Activated CD4-positive, alpha-beta memory T cell treated with anti-CD3 and anti-CD28 coated beads, Interleukin-2, amount 10 ng/mL, durations not matched to agents 7 days and 5 days (primary cell): ENCODE results near the gene NOS1AP. TPM values are rescaled to one million over a fixed set of nuclear protein-coding genes. Genes with fewer than 3 reads are reported as not detected.

Source experiments
- CTCF ChIA-PET: fragments of 350-600 bp; sonication (Branson Sonifier 250); formaldehyde crosslinking; loops from one replicate; lab custom pipeline; 2021; ENCODE audit warnings: antibody characterized with exemption, inconsistent platforms; lab: Charles Lee
- POLR2A ChIA-PET: fragments of 350-600 bp; sonication (Branson Sonifier 250); formaldehyde crosslinking; loops from one replicate; lab custom pipeline; 2021; ENCODE audit warnings: antibody characterized with exemption; lab: Charles Lee
- DNase-seq: peaks from one replicate; pipeline ENCODE4 v3.0.0-alpha.2; 2020
- H3K27ac Mint-ChIP-seq: one replicate; pipeline ENCODE4 v1.8.0; 2021; ENCODE audit warnings: mild to moderate bottlenecking, mixed read lengths
- H3K27me3 Mint-ChIP-seq: one replicate; pipeline ENCODE4 v1.8.0; 2021; ENCODE audit warnings: mixed read lengths
- H3K36me3 Mint-ChIP-seq: one replicate; pipeline ENCODE4 v1.8.0; 2021; ENCODE audit warnings: low read depth, mixed read lengths
- H3K4me1 Mint-ChIP-seq: one replicate; pipeline ENCODE4 v1.8.0; 2021; ENCODE audit warnings: mixed read lengths
- H3K4me3 Mint-ChIP-seq: one replicate; pipeline ENCODE4 v1.8.0; 2021; ENCODE audit warnings: mild to moderate bottlenecking, mixed read lengths
- H3K9me3 Mint-ChIP-seq: one replicate; pipeline ENCODE4 v1.8.0; 2021; ENCODE audit warnings: mixed read lengths
- total RNA-seq, 2 experiments: library from RNA; stranded (reverse); gene quantifications; one replicate each; pipeline ENCODE4 v1.2.3, GENCODE V29; 2021

Gene NOS1AP
- total RNA-seq, 2 experiments from 2014 or later, result 0.08 TPM; not detected in 1

- Mint-ChIP-seq H3K4me1 (no peaks in the 10 kb centered on the region), H3K9me3 (no peaks in the 10 kb centered on the region), H3K27ac (no peak overlapping the region), H3K27me3 (peaks cover 24% of the 10 kb centered on the region), H3K36me3 (no peaks in the 10 kb centered on the region), H3K4me3 (no peak overlapping the region)
- DNase-seq, result no peak
- ChIA-PET POLR2A (no interaction called here), CTCF (no interaction called here)
These were observed 165.1 kb downstream of the NOS1AP start for GRCh38 chr1:162234571-162234970.

GRCh38 chr1:162235241-162235800, 165.8 kb downstream of the NOS1AP start:
- DNase-seq, result no peak
- peaks cover 19% of the 10 kb centered on the region for H3K27me3 Mint-ChIP-seq
- H3K9me3 Mint-ChIP-seq, result no peaks in the 10 kb centered on the region
- no peaks in the 10 kb centered on the region for H3K4me1 Mint-ChIP-seq
- ChIA-PET POLR2A (no interaction called here), CTCF (no interaction called here)
- no peak overlapping the region for H3K27ac Mint-ChIP-seq
- no peaks in the 10 kb centered on the region for H3K36me3 Mint-ChIP-seq
- H3K4me3 Mint-ChIP-seq, result no peak overlapping the region

GRCh38 chr1:162236201-162236600, 166.7 kb downstream of the NOS1AP start:
- Mint-ChIP-seq H3K9me3 (no peaks in the 10 kb centered on the region), H3K36me3 (no peaks in the 10 kb centered on the region), H3K4me3 (no peak overlapping the region), H3K4me1 (no peaks in the 10 kb centered on the region), H3K27me3 (peaks cover 18% of the 10 kb centered on the region), H3K27ac (no peak overlapping the region)
- ChIA-PET CTCF (no interaction called here), POLR2A (no interaction called here)
- no peak for DNase-seq

GRCh38 chr1:162236618-162237017, 167.1 kb downstream of the NOS1AP start:
- CTCF ChIA-PET, result no interaction called here
- Mint-ChIP-seq H3K4me1 (no peaks in the 10 kb centered on the region), H3K27ac (no peak overlapping the region), H3K9me3 (no peaks in the 10 kb centered on the region), H3K4me3 (no peak overlapping the region), H3K36me3 (no peaks in the 10 kb centered on the region), H3K27me3 (peaks cover 18% of the 10 kb centered on the region)
- POLR2A ChIA-PET, result no interaction called here
- no peak for DNase-seq

- Mint-ChIP-seq H3K36me3 (no peaks in the 10 kb centered on the region), H3K27ac (no peak overlapping the region), H3K4me1 (no peaks in the 10 kb centered on the region), H3K9me3 (no peaks in the 10 kb centered on the region), H3K4me3 (no peak overlapping the region), H3K27me3 (peaks cover 10% of the 10 kb centered on the region)
- no peak for DNase-seq
- ChIA-PET CTCF (no interaction called here), POLR2A (no interaction called here)
These were observed 171.1 kb downstream of the NOS1AP start for GRCh38 chr1:162240577-162240976.

- Mint-ChIP-seq H3K4me3 (no peak overlapping the region), H3K27me3 (peaks cover 8% of the 10 kb centered on the region), H3K4me1 (no peaks in the 10 kb centered on the region), H3K36me3 (no peaks in the 10 kb centered on the region), H3K27ac (no peak overlapping the region), H3K9me3 (no peaks in the 10 kb centered on the region)
- ChIA-PET POLR2A (interaction anchor here (0.6 kb wide), 1 partner anchor 103 kb away, joined by 3 read pairs; no protein-coding TSS in a partner anchor), CTCF (no interaction called here)
- DNase-seq, result no peak
These were observed 173.3 kb downstream of the NOS1AP start for GRCh38 chr1:162242804-162243203.

- ChIA-PET CTCF (no interaction called here), POLR2A (no interaction called here)
- no peak for DNase-seq
- Mint-ChIP-seq H3K27ac (no peak overlapping the region), H3K27me3 (peaks cover 6% of the 10 kb centered on the region), H3K36me3 (no peaks in the 10 kb centered on the region), H3K4me1 (no peaks in the 10 kb centered on the region), H3K9me3 (no peaks in the 10 kb centered on the region), H3K4me3 (no peak overlapping the region)
These were observed 179.5 kb downstream of the NOS1AP start for GRCh38 chr1:162248854-162249535.

- no peaks in the 10 kb centered on the region for H3K36me3 Mint-ChIP-seq
- no peak for DNase-seq
- ChIA-PET POLR2A (no interaction called here), CTCF (no interaction called here)
- no peaks in the 10 kb centered on the region for H3K9me3 Mint-ChIP-seq
- peaks cover 3% of the 10 kb centered on the region for H3K27me3 Mint-ChIP-seq
- no peaks in the 10 kb centered on the region for H3K4me1 Mint-ChIP-seq
- H3K27ac Mint-ChIP-seq, result no peak overlapping the region
- H3K4me3 Mint-ChIP-seq, result no peak overlapping the region
These were observed 180.7 kb downstream of the NOS1AP start for GRCh38 chr1:162250004-162250730.

- no peak overlapping the region for H3K4me3 Mint-ChIP-seq
- CTCF ChIA-PET, result no interaction called here
- H3K4me1 Mint-ChIP-seq, result no peaks in the 10 kb centered on the region
- no peak overlapping the region for H3K27ac Mint-ChIP-seq
- no peaks in the 10 kb centered on the region for H3K9me3 Mint-ChIP-seq
- POLR2A ChIA-PET, result no interaction called here
- no peak for DNase-seq
- H3K36me3 Mint-ChIP-seq, result no peaks in the 10 kb centered on the region
- peaks cover 2% of the 10 kb centered on the region for H3K27me3 Mint-ChIP-seq
These were observed 181.6 kb downstream of the NOS1AP start for GRCh38 chr1:162251102-162251501.

- H3K4me3 Mint-ChIP-seq, result no peak overlapping the region
- no peak for DNase-seq
- H3K27me3 Mint-ChIP-seq, result no peaks in the 10 kb centered on the region
- no peaks in the 10 kb centered on the region for H3K36me3 Mint-ChIP-seq
- no peak overlapping the region for H3K27ac Mint-ChIP-seq
- ChIA-PET POLR2A (no interaction called here), CTCF (no interaction called here)
- H3K9me3 Mint-ChIP-seq, result no peaks in the 10 kb centered on the region
- no peaks in the 10 kb centered on the region for H3K4me1 Mint-ChIP-seq
These were observed 182.7 kb downstream of the NOS1AP start for GRCh38 chr1:162252214-162252613.

GRCh38 chr1:162253790-162254189, 184.3 kb downstream of the NOS1AP start:
- ChIA-PET POLR2A (no interaction called here), CTCF (no interaction called here)
- Mint-ChIP-seq H3K4me3 (no peak overlapping the region), H3K27ac (no peak overlapping the region), H3K9me3 (no peaks in the 10 kb centered on the region), H3K27me3 (peaks cover 4% of the 10 kb centered on the region), H3K4me1 (no peaks in the 10 kb centered on the region), H3K36me3 (no peaks in the 10 kb centered on the region)
- no peak for DNase-seq

- POLR2A ChIA-PET, result no interaction called here
- H3K4me3 Mint-ChIP-seq, result no peak overlapping the region
- H3K36me3 Mint-ChIP-seq, result no peaks in the 10 kb centered on the region
- H3K27me3 Mint-ChIP-seq, result peaks cover 11% of the 10 kb centered on the region
- no peak for DNase-seq
- H3K4me1 Mint-ChIP-seq, result no peaks in the 10 kb centered on the region
- H3K9me3 Mint-ChIP-seq, result no peaks in the 10 kb centered on the region
- CTCF ChIA-PET, result no interaction called here
- no peak overlapping the region for H3K27ac Mint-ChIP-seq
These were observed 186.8 kb downstream of the NOS1AP start for GRCh38 chr1:162256287-162256686.

- CTCF ChIA-PET, result interaction anchor here (0.7 kb wide), 1 partner anchor 9 kb away, joined by 3 read pairs; no protein-coding TSS in a partner anchor
- peaks cover 19% of the 10 kb centered on the region for H3K27me3 Mint-ChIP-seq
- POLR2A ChIA-PET, result no interaction called here
- no peaks in the 10 kb centered on the region for H3K9me3 Mint-ChIP-seq
- no peaks in the 10 kb centered on the region for H3K36me3 Mint-ChIP-seq
- no peak overlapping the region for H3K27ac Mint-ChIP-seq
- no peak overlapping the region for H3K4me3 Mint-ChIP-seq
- DNase-seq, result no peak
- H3K4me1 Mint-ChIP-seq, result no peaks in the 10 kb centered on the region
These were observed 188.9 kb downstream of the NOS1AP start for GRCh38 chr1:162258394-162258793.
